A673 (cell line): Measurements from ENCODE around the gene TAF15. TPM values are rescaled to one million over a fixed set of nuclear protein-coding genes. Genes with fewer than 3 reads are reported as not detected.

Experiments
- BruUV-seq: library from RNA; stranded (reverse); fragments of 400-500 nt; replicated peaks from 2 replicates; lab custom pipeline; 2021; lab: Mats Ljungman, UMichigan
- CTCF ChIA-PET: fragments of 300-600 bp; sonication (Branson Sonifier 250); formaldehyde crosslinking; loops from one replicate; lab custom pipeline; 2022; ENCODE audit warnings: antibody characterized with exemption; lab: Charles Lee
- POLR2A ChIA-PET: fragments of 300-600 bp; sonication (Branson Sonifier 250); formaldehyde crosslinking; loops from one replicate; lab custom pipeline; 2022; ENCODE audit warnings: antibody characterized with exemption; ENCODE audit not compliant: low non-redundant PET; lab: Charles Lee
- DNase-seq: peaks from one replicate; pipeline ENCODE4 v3.0.0-alpha.2; 2015; ENCODE audit warnings: low spot score
- H3K27ac ChIP-seq: fragments of 200-600 bp; sonication (generic); 2 replicates; pipeline ENCODE4 v1.5.1; 2016; ENCODE audit warnings: mixed run types, low read depth, mild to moderate bottlenecking, mixed read lengths, antibody characterized with exemption, low read length; ENCODE audit not compliant: poor library complexity, severe bottlenecking
- H3K27me3 ChIP-seq: fragments of 200-600 bp; sonication (generic); replicated peaks from 2 replicates; pipeline ENCODE4 v1.6.1; 2017; ENCODE audit warnings: mixed run types, low read depth, mild to moderate bottlenecking, mixed read lengths, antibody characterized with exemption, low read length; ENCODE audit not compliant: insufficient read depth, poor library complexity
- H3K36me3 ChIP-seq: fragments of 200-600 bp; sonication (generic); 2 replicates; pipeline ENCODE4 v1.6.1; 2016; ENCODE audit warnings: mixed run types, mild to moderate bottlenecking, mixed read lengths, antibody characterized with exemption, low read length; ENCODE audit not compliant: insufficient read depth, poor library complexity, severe bottlenecking
- H3K4me1 ChIP-seq: fragments of 200-600 bp; sonication (generic); 2 replicates; pipeline ENCODE4 v1.6.1; 2017; ENCODE audit warnings: mixed run types, mild to moderate bottlenecking, mixed read lengths, antibody characterized with exemption, low read length; ENCODE audit not compliant: insufficient read depth, poor library complexity, severe bottlenecking
- H3K4me3 ChIP-seq: fragments of 200-600 bp; sonication (generic); 2 replicates; pipeline ENCODE4 v1.5.1; 2016; ENCODE audit warnings: low read depth, mixed run types, mild to moderate bottlenecking, mixed read lengths, low read length; ENCODE audit not compliant: poor library complexity, severe bottlenecking
- H3K9me3 ChIP-seq: fragments of 200-600 bp; sonication (generic); 2 replicates; pipeline ENCODE4 v1.6.1; 2016; ENCODE audit warnings: mixed run types, low read depth, mild to moderate bottlenecking, mixed read lengths, antibody characterized with exemption, low read length; ENCODE audit not compliant: poor library complexity, severe bottlenecking
- CTCF ChIP-seq: fragments of 300-800, 200-600 bp; sonication (generic); conservative IDR thresholded peaks from 2 replicates; pipeline ENCODE4 v1.5.1; 2017; ENCODE audit warnings: low read depth, mild to moderate bottlenecking, antibody characterized with exemption, low read length, moderate library complexity, mixed read lengths
- EZH2 ChIP-seq: fragments of 200-600 bp; sonication (generic); IDR thresholded peaks from 2 replicates; pipeline ENCODE4 v1.6.1; 2017; ENCODE audit warnings: borderline replicate concordance, low read depth, mild to moderate bottlenecking, mixed read lengths, antibody characterized with exemption, low read length; ENCODE audit not compliant: poor library complexity, severe bottlenecking
- intact Hi-C: fragments of 100-400 bp; cut with micrococcal nuclease; formaldehyde crosslinking; loops from one replicate; pipeline ENCODE4 v1.10.0; 2022; ENCODE audit not compliant: unreplicated experiment
- total RNA-seq: library from RNA; stranded (reverse); gene quantifications from 2 replicates; pipeline ENCODE4 v1.2.3, GENCODE V29; 2021

The TAF15 gene
- total RNA-seq, 1 experiment from 2014 or later: 108 TPM

GRCh38 chr17:35773679-35774425, 35.4 kb upstream of the TAF15 start:
- Histone ChIP-seq H3K9me3 (no peaks in the 10 kb centered on the region), H3K4me1 (no peaks in the 10 kb centered on the region), H3K27ac (no peak overlapping the region), H3K4me3 (no peak overlapping the region), H3K27me3 (no peaks in the 10 kb centered on the region), H3K36me3 (no peaks in the 10 kb centered on the region)
- ChIA-PET CTCF (interaction anchor here (0.5 kb wide), 1 partner anchor 160 kb away, joined by 3 read pairs; no protein-coding TSS in a partner anchor), POLR2A (no interaction called here)
- BruUV-seq: no TSS peak
- no peak for DNase-seq
- TF ChIP-seq EZH2 (no peak), CTCF (no peak)
- intact Hi-C loops: no loop called here

- TF ChIP-seq EZH2: no peak
- TF ChIP-seq CTCF: no peak
Measured at GRCh38 chr17:35774499-35774898, 34.8 kb upstream of the TAF15 start.

GRCh38 chr17:35775039-35775438, 34.2 kb upstream of the TAF15 start:
- Histone ChIP-seq H3K4me3 (no peak overlapping the region), H3K27me3 (no peaks in the 10 kb centered on the region), H3K9me3 (no peaks in the 10 kb centered on the region), H3K36me3 (no peaks in the 10 kb centered on the region), H3K27ac (no peak overlapping the region), H3K4me1 (no peaks in the 10 kb centered on the region)
- intact Hi-C loops: no loop called here
- no TSS peak for BruUV-seq
- ChIA-PET POLR2A (no interaction called here), CTCF (no interaction called here)
- DNase-seq: no peak
- no peak for TF ChIP-seq EZH2
- no peak for TF ChIP-seq CTCF

More at GRCh38 chr17:35774499-35774898, 34.8 kb upstream of the TAF15 start:
- intact Hi-C loops: no loop called here
- H3K27ac ChIP-seq: no peak overlapping the region
- no peak overlapping the region for H3K4me3 ChIP-seq
- DNase-seq: no peak
- H3K36me3 ChIP-seq: no peaks in the 10 kb centered on the region
- H3K4me1 ChIP-seq: no peaks in the 10 kb centered on the region
- no peaks in the 10 kb centered on the region for H3K27me3 ChIP-seq
- ChIA-PET CTCF (interaction anchor here (0.5 kb wide), 1 partner anchor 159 kb away, joined by 3 read pairs; no protein-coding TSS in a partner anchor), POLR2A (no interaction called here)
- no TSS peak for BruUV-seq
- no peaks in the 10 kb centered on the region for H3K9me3 ChIP-seq
